ENCODE data around the gene STRN3. TPM values are rescaled to one million over a fixed set of nuclear protein-coding genes. Genes with fewer than 3 reads are reported as not detected.

The STRN3 gene
- total RNA-seq, 6 donors from 2014 or later, result 21.9 to 61.4 (median 29.4) TPM

DNA sequence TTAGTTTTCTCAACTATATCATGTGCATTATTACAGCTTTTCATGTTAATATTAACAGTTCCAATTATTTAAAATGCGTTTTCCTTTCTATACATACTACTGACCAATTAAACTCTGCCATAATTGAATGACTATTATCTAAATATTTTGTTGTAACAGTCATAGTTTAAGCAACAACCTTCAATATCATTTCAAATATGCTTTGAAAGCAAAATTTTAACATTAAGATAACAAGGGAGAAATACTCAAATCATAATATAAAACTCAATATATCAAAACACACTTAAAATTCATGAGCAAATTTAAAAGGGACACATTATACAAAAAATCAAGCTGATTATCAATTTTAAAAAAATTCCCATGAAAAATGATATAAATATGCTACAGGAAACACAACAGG is 111.4 kb downstream of the STRN3 start:
- ATAC-seq (ENCODE audit: low FRiP score in 2 of 2), result no peak
- Histone ChIP-seq H3K27ac (no peak overlapping the region), H3K4me1 (no peaks in the 10 kb centered on the region), H3K36me3 (peaks cover 2 to 36% (median 11%) of the 10 kb centered on the region in 4 donors), H3K9me3 (no peaks in the 10 kb centered on the region), H3K4me3 (no peak overlapping the region), H3K27me3 (no peaks in the 10 kb centered on the region)
- TF ChIP-seq POLR2AphosphoS5 (IDR thresholded peaks at IDR 0.05) (no peak), POLR2A (IDR thresholded peaks at IDR 0.05) (no peak), EP300 (IDR thresholded peaks at IDR 0.05) (no peak)
- TF ChIP-seq, protein P1, sequence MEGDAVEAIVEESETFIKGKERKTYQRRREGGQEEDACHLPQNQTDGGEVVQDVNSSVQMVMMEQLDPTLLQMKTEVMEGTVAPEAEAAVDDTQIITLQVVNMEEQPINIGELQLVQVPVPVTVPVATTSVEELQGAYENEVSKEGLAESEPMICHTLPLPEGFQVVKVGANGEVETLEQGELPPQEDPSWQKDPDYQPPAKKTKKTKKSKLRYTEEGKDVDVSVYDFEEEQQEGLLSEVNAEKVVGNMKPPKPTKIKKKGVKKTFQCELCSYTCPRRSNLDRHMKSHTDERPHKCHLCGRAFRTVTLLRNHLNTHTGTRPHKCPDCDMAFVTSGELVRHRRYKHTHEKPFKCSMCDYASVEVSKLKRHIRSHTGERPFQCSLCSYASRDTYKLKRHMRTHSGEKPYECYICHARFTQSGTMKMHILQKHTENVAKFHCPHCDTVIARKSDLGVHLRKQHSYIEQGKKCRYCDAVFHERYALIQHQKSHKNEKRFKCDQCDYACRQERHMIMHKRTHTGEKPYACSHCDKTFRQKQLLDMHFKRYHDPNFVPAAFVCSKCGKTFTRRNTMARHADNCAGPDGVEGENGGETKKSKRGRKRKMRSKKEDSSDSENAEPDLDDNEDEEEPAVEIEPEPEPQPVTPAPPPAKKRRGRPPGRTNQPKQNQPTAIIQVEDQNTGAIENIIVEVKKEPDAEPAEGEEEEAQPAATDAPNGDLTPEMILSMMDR (IDR thresholded peaks at IDR 0.05), result no peak
- WGBS, 2 donors, result 97 to 99% methylated on average over 1 of the region's 1 CpG
- no peak for DNase-seq

DNA sequence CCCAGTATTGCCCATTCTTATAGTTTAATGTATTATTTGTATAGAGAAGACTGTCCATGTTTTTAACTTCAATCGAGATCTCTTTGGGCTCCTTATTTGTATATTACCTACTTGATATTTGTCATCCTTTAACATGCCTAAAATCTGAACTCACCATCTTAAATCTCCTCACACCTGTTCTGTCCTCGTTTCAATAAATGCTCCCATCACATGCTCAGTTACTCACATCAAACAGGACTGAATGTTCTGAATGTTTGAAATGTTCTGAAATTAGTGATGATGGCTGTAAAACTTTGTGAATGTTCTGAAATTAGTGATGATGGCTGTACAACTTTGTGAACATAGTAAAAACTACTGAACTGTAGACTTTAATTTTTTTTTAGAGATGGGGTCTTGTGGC is 117.4 kb downstream of the STRN3 start:
- no peak for DNase-seq
- peaks cover 2 to 73% (median 11%) of the 10 kb centered on the region in 4 donors for H3K36me3 ChIP-seq
- TF ChIP-seq POLR2A (IDR thresholded peaks at IDR 0.05) (no peak), POLR2AphosphoS5 (IDR thresholded peaks at IDR 0.05) (no peak), EP300 (IDR thresholded peaks at IDR 0.05) (no peak)
- TF ChIP-seq, protein P1 (IDR thresholded peaks at IDR 0.05), result no peak
- 84 to 91% methylated on average over 2 of the region's 2 CpGs for WGBS, 2 donors
- no peaks in the 10 kb centered on the region for H3K9me3 ChIP-seq
- no peaks in the 10 kb centered on the region for H3K27me3 ChIP-seq
- H3K4me1 ChIP-seq, result no peaks in the 10 kb centered on the region
- no peak overlapping the region for H3K27ac ChIP-seq
- no peak for ATAC-seq (ENCODE audit: low FRiP score in 2 of 2)
- H3K4me3 ChIP-seq, result no peak overlapping the region

- no peak for DNase-seq
- no peak for ATAC-seq (ENCODE audit: low FRiP score in 2 of 2)
Measured at GRCh38 chr14:30907659-30908057, 118.5 kb downstream of the STRN3 start.

DNA sequence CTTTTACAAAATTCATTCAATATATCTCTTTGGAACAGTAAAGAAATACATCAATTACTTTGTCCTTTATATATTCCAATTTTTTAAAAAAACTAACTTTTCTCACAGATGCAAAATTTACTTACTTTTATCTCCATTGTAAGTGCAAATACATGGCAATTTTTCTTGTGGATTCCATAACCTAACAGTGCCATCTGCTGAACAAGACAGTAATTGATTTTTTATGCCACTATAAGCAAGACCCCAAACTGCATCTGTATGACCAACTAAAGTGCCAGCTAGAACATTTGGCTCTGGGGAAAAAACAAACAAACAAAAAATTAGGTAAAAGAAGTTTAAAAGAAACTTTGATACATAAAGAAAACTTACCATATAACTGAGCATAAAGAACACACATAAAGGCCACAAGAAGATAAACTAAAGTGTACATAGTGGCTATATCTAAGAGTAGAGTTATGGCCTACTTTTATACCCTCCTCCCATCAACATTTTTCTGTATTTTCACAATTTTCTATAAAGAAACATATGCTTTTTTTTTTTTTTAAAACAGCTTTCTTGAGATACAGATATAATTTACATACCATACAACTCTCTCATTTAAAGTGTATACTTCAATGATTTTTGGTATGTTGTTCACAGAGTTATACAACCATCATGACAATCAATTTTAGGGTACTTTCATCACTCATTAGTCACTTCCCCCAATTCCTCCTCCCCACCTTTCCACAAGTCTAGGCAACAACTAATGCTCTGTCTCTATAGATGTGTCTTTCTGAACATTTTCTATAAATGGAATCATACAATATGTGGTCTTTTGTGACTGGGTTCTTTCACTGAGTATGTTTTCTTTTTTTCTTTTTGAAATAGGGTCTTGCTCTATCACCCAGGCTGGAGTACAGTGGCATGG is 119.2 kb downstream of the STRN3 start:
- Histone ChIP-seq H3K4me3 (no peak overlapping the region), H3K27ac (no peak overlapping the region), H3K4me1 (no peaks in the 10 kb centered on the region), H3K27me3 (no peaks in the 10 kb centered on the region), H3K36me3 (peaks cover 6 to 77% (median 9%) of the 10 kb centered on the region in 4 donors), H3K9me3 (no peaks in the 10 kb centered on the region)
- ATAC-seq (ENCODE audit: low FRiP score in 2 of 2), result no peak
- DNase-seq, result no peak
- TF ChIP-seq POLR2AphosphoS5 (IDR thresholded peaks at IDR 0.05), result no peak
- no peak for TF ChIP-seq POLR2A (IDR thresholded peaks at IDR 0.05)
- TF ChIP-seq EP300 (IDR thresholded peaks at IDR 0.05), result no peak
- TF ChIP-seq, protein P1 (IDR thresholded peaks at IDR 0.05), result no peak

More at GRCh38 chr14:30907659-30908057, 118.5 kb downstream of the STRN3 start:
- H3K4me3 ChIP-seq, result no peak overlapping the region
- no peaks in the 10 kb centered on the region for H3K9me3 ChIP-seq
- H3K27me3 ChIP-seq, result no peaks in the 10 kb centered on the region
- H3K4me1 ChIP-seq, result no peaks in the 10 kb centered on the region
- WGBS, 2 donors, result 94 to 100% methylated on average over 1 of the region's 1 CpG
- no peak overlapping the region for H3K27ac ChIP-seq
- H3K36me3 ChIP-seq, result peaks cover 2 to 75% (median 11%) of the 10 kb centered on the region in 4 donors
- TF ChIP-seq EP300 (IDR thresholded peaks at IDR 0.05), result no peak
- no peak for TF ChIP-seq POLR2AphosphoS5 (IDR thresholded peaks at IDR 0.05)
- TF ChIP-seq, protein P1 (IDR thresholded peaks at IDR 0.05), result no peak
- TF ChIP-seq POLR2A (IDR thresholded peaks at IDR 0.05), result no peak
